Sigmoid colon (tissue), 4 donors: Measurements from ENCODE around the gene ITIH4.

Experiments used
- EP300 ChIP-seq, 4 donors: sonication (generic); formaldehyde crosslinking; IDR thresholded peaks; one replicate each; pipeline ENCODE4 v1.6.1; 2017; ENCODE audit warnings: antibody characterized with exemption in 4 of 4
- POLR2A ChIP-seq, 2 donors: fragments of 450-650 bp; IDR thresholded peaks; one replicate each; pipeline ENCODE4 v1.6.1; 2016; ENCODE audit warnings: antibody characterized with exemption in 2 of 2, mild to moderate bottlenecking in 2 of 2, moderate library complexity in 2 of 2
- TF ChIP-seq, protein P1 (sequence below), 4 experiments: fragments of 450-650 bp in 3 of 4; fragments of 200-600 bp in 1 of 4; IDR thresholded peaks; one replicate each; pipeline ENCODE4 v1.5.1; 2016 to 2019; ENCODE audit warnings: antibody characterized with exemption in 4 of 4, mild to moderate bottlenecking in 3 of 4, moderate library complexity in 2 of 4

DNA sequence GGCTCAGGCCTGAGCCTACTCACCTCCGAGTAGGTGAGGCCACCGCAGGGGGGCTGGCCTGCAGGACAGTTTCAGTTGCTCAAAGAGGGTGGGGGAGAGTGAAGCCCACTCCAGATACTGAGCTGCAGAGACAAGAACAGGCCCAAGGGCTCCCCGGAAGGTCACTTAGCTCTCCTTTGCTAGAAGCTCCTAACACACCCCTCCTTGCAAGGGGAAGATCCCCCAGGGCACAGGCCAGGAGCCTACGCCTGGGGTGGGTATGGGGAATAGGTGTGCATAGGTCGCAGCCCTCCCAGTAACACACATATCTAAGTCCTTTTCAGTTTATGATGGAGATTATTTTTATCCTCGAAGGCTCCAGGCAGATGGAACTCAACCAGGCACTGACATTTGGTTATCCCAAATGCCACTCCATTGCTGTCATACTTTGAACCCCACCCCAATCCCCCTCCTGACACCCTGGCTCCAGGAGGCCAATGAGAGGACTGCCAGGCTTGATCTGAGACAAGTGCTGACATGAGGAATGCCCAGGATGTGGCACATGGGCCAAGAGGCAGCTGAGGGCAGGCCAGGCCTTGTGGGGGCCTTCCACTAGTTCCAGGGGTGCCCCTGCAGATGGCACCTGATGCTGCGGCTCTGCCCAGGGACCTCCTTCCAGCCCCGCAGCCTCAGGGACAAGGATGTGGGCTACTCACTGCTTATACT is 5.4 kb upstream of the ITIH4 start:
- TF ChIP-seq EP300 (IDR thresholded peaks at IDR 0.05): no peak
- TF ChIP-seq, protein P1, sequence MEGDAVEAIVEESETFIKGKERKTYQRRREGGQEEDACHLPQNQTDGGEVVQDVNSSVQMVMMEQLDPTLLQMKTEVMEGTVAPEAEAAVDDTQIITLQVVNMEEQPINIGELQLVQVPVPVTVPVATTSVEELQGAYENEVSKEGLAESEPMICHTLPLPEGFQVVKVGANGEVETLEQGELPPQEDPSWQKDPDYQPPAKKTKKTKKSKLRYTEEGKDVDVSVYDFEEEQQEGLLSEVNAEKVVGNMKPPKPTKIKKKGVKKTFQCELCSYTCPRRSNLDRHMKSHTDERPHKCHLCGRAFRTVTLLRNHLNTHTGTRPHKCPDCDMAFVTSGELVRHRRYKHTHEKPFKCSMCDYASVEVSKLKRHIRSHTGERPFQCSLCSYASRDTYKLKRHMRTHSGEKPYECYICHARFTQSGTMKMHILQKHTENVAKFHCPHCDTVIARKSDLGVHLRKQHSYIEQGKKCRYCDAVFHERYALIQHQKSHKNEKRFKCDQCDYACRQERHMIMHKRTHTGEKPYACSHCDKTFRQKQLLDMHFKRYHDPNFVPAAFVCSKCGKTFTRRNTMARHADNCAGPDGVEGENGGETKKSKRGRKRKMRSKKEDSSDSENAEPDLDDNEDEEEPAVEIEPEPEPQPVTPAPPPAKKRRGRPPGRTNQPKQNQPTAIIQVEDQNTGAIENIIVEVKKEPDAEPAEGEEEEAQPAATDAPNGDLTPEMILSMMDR (IDR thresholded peaks at IDR 0.05): no peak
- TF ChIP-seq POLR2A (IDR thresholded peaks at IDR 0.05): no peak
